GM15510 (cell line): ENCODE measurements around the gene CPSF4.
A peak's percentile ranks its signal among the peaks of the same experiment; 100 is the strongest.

Experiments
- POLR2A ChIP-seq: IDR thresholded peaks from 3 replicates; pipeline ENCODE4 v1.6.1; 2011; ENCODE audit warnings: borderline replicate concordance; ENCODE audit not compliant: insufficient read length; ENCODE audit errors: extremely low read depth

Gene CPSF4

GRCh38 chr7:99457650-99458493 is 19.1 kb downstream of the CPSF4 start:
- TF ChIP-seq POLR2A = peak; percentile 9

- TF ChIP-seq POLR2A = no peak
Measured at GRCh38 chr7:99459087-99459486, 20.3 kb downstream of the CPSF4 start.

DNA sequence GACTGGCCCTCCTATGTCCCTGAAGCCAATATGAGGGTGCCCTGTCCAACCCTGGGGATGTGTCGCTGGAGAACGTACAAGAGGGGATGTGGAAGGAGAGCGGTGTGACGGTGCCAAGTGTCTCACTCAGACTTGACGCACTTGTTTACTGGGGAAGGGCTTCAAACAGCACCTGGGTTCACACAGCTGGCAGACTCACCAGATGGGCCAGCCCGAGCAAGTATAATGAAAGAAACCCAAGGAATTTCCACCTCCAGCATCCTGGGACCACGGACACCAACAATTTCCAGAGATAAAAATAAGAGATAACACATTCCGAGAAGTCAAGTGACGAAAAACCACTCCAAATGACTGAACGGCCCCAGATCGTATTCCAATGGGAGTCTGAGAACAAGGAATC is 21.9 kb downstream of the CPSF4 start:
- no peak for TF ChIP-seq POLR2A

GRCh38 chr7:99461221-99461620 is 22.5 kb downstream of the CPSF4 start:
- TF ChIP-seq POLR2A = no peak

- TF ChIP-seq POLR2A = no peak
Measured at GRCh38 chr7:99465421-99465768, 26.7 kb downstream of the CPSF4 start.

DNA sequence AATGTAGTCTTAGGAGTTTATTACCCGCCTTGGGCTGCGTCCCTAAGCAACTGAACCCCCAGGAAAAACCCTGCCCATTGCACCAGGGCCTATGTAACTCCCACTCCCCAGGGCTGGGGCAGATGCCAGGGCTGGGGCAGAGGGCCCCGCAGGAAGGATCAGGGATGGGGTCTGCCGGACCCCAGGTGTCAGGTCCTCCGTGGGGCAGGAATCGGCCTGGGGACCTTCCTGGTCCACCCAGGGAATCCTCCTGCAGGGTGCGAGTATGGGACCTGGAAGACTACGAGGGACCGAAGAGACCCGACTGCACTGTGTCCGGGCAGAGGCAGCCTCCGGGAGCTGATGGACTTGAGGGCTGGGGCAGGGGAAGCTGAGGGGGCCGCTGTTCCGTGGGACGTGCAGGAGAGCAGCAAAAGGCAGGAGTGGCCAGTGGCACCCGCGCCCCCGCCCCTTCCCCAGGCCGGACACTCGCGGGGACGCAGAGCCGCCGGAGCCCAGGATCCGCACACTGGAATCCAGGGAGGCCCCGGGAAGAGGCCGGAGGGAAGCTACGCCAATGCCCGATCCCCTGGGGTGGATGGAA is 29.7 kb downstream of the CPSF4 start:
- no peak for TF ChIP-seq POLR2A

GRCh38 chr7:99469381-99470065 is 30.8 kb downstream of the CPSF4 start:
- no peak for TF ChIP-seq POLR2A

GRCh38 chr7:99472561-99473314 is 34.0 kb downstream of the CPSF4 start, which contains the start of gene ZNF789:
ZNF789 (plus strand) TSS chr7:99472890; CDS start chr7:99476457, 3,567 bp downstream.
- peak; percentile 78 for TF ChIP-seq POLR2A

GRCh38 chr7:99473315-99473596 is 34.5 kb downstream of the CPSF4 start:
- no peak for TF ChIP-seq POLR2A

DNA sequence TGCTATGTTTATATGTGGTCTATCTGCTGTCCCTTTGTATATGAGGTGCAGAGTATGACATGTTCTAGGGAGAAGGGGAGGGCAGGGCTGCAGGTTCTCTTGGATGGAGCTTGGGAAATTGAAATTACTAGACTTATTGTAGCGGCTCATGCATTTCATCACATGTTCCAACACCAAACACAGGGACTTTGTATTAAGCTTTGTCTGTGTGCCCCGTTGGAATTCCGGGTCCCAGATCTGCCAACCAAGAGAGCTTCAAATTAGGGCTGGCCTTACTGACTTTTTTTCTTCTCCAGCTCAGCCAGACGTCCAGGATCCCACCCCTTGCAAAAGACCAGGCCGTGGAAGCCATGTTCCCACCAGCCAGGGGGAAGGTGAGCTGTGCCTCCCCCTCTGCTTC is 37.4 kb downstream of the CPSF4 start:
- TF ChIP-seq POLR2A = no peak

- no peak for TF ChIP-seq POLR2A
Measured at GRCh38 chr7:99478464-99479440, 40.0 kb downstream of the CPSF4 start.

DNA sequence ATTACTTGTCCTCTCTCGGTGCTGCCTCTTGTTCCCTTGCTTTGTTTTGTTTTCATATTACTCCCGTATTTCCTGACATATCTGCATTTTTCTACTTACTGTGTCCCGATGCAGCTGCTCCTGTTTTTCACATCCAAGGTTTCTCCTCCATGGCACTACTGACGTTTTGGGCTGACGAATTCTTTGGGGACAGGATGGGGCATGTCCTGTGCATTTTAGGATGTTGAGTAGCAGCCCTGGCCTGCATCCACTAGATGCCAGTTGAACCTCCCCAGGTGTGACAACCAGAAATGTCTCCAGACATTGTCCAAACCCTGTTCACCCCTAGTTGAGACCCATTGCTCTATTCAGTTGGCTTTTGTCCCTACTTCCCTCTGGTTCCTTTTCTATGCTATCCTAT is 46.4 kb downstream of the CPSF4 start:
- TF ChIP-seq POLR2A = no peak

GRCh38 chr7:99489235-99489634 is 50.5 kb downstream of the CPSF4 start:
- no peak for TF ChIP-seq POLR2A

- no peak for TF ChIP-seq POLR2A
Measured at GRCh38 chr7:99490878-99491277, 52.1 kb downstream of the CPSF4 start.
